Psoas muscle (tissue), 8 donors: Measurements from ENCODE around the gene ATIC. TPM values are rescaled to one million over a fixed set of nuclear protein-coding genes. Genes with fewer than 3 reads are reported as not detected.

ENCODE experiments used
- ATAC-seq, 4 donors: fragments of 200-7000 bp; cut with Tn5 transposase; one replicate each; pipeline ENCODE4 v1.9.1; 2020; ENCODE audit warnings: moderate library complexity in 3 of 4, mild to moderate bottlenecking in 2 of 4
- DNase-seq, 2 donors: peaks; one replicate each; pipeline ENCODE4 v3.0.0-alpha.2; 2020
- H3K27ac ChIP-seq: fragments of 200-600 bp; one replicate; pipeline ENCODE4 v1.8.0; 2022
- H3K27me3 ChIP-seq, 3 donors: fragments of 200-600 bp in 1 of 3; one replicate each; pipeline versions ENCODE4 v1.6.1 to v1.8.0; 2013 to 2022; ENCODE audit warnings: low read length in 2 of 3, mild to moderate bottlenecking in 2 of 3, moderate library complexity in 1 of 3; ENCODE audit not compliant: insufficient read depth in 3 of 3
- H3K36me3 ChIP-seq, 2 donors: fragments of 200-600 bp in 1 of 2; one replicate each; pipeline versions ENCODE4 v1.6.1 to v1.8.0; 2013 to 2022; ENCODE audit warnings: low read depth in 1 of 2, mild to moderate bottlenecking in 1 of 2, moderate library complexity in 1 of 2; ENCODE audit not compliant: insufficient read depth in 1 of 2
- H3K4me1 ChIP-seq: fragments of 200-600 bp; one replicate; pipeline ENCODE4 v1.8.0; 2022
- H3K4me3 ChIP-seq: fragments of 200-600 bp; one replicate; pipeline ENCODE4 v1.8.0; 2022; ENCODE audit warnings: mild to moderate bottlenecking
- H3K9me3 ChIP-seq: fragments of 200-600 bp; one replicate; pipeline ENCODE4 v1.8.0; 2022
- CTCF ChIP-seq: fragments of 200-600 bp; IDR thresholded peaks from one replicate; pipeline ENCODE4 v1.8.0; 2022; ENCODE audit warnings: antibody characterized with exemption
- WGBS, 3 donors: extraction: QIAGEN DNeasy Blood & Tissue Kit; methylation state at CpG; one replicate each; pipeline versions ENCODE4 v1.1.6 to v1.1.7; 2013; 5-methylcytosine and 5-hydroxymethylcytosine counted together
- intact Hi-C, 2 donors: fragments of 100-400 bp; cut with DNase I; formaldehyde crosslinking; loops; one replicate each; pipeline versions ENCODE4 v1.11.0 to v1.14.2; 2022
- polyA plus RNA-seq, 3 donors: library from polyadenylated mRNA; stranded (reverse); fragments of 200-250 nt; gene quantifications; one replicate each; pipeline ENCODE4 v1.2.3, GENCODE V29; 2013
- total RNA-seq, 4 donors: library from RNA; stranded (reverse); fragmentation: NEBNext Ultra II Directional in 2 of 4; extraction: Animal tissue kit (Norgen Biotek cat#: 25700) in 2 of 4; gene quantifications; one replicate each; pipeline versions ENCODE4 v1.2.1 to v1.2.4, GENCODE V29; 2021 to 2023
- donor health status: healthy with polysubstance abuse.
- donor health status: DM: no; HTN: no; CAD: no; lungs with moderate emphysema.
- donor health status: Bipolar disorder and iron deficiency.
- donor health status: healthy.
- donor health status: DM: yes; HTN: yes; CAD: no.
- donor health status: DM: no; HTN: no; CAD: no.
- donor health status: DM: no; HTN: no; CAD: no.
- donor health status: DM: yes; HTN: yes; CAD: no.

Gene ATIC
- total and polyA plus RNA-seq, 7 donors: 50.9 to 147 (median 83.8) TPM

- no peak for ATAC-seq
Measured at GRCh38 chr2:215275824-215276223, 36.0 kb upstream of the ATIC start.

DNA sequence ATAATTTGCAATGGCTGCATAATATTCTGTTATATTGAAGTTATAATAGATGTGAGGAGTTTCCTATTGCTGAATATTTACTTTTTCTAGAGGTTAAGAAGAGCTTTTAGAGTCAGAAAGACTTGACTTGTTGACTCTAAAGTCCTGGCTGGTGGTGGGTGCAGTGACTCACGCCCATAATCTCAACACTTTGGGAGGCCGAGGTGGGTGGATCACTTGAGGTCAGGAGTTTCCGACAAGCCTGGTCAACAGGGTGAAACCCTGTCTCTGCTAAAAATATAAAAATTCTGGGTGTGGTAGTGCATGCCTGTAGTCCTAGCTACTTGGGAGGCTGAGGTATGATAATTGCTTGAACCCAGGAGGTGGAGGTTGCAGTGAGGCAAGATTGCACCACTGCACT is 33.9 kb upstream of the ATIC start:
- intact Hi-C loops: no loop called here
- Histone ChIP-seq H3K4me3 (no peak overlapping the region), H3K27me3 (no peaks in the 10 kb centered on the region), H3K36me3 (no peaks in the 10 kb centered on the region), H3K27ac (no peak overlapping the region), H3K9me3 (no peaks in the 10 kb centered on the region), H3K4me1 (no peaks in the 10 kb centered on the region)
- no peak for ATAC-seq
- no peak for TF ChIP-seq CTCF
- WGBS, 3 donors: 70 to 91% (median 72%) methylated on average over 3 of the region's 3 CpGs
- no peak for DNase-seq

More at GRCh38 chr2:215275824-215276223, 36.0 kb upstream of the ATIC start:
- TF ChIP-seq CTCF: no peak
- Histone ChIP-seq H3K27ac (no peak overlapping the region), H3K9me3 (no peaks in the 10 kb centered on the region), H3K4me1 (no peaks in the 10 kb centered on the region), H3K27me3 (no peaks in the 10 kb centered on the region), H3K4me3 (no peak overlapping the region), H3K36me3 (no peaks in the 10 kb centered on the region)
- WGBS, 3 donors: 70 to 78% (median 74%) methylated on average over 4 of the region's 4 CpGs
- intact Hi-C loops: no loop called here
- DNase-seq: no peak

- intact Hi-C loops: no loop called here
Measured at GRCh38 chr2:215280326-215280725, 31.5 kb upstream of the ATIC start.

GRCh38 chr2:215283221-215283620 is 28.6 kb upstream of the ATIC start:
- no peaks in the 10 kb centered on the region for H3K4me1 ChIP-seq
- DNase-seq (no peak), ATAC-seq (no peak)
- H3K9me3 ChIP-seq: no peaks in the 10 kb centered on the region
- no peak overlapping the region for H3K27ac ChIP-seq
- H3K27me3 ChIP-seq: no peaks in the 10 kb centered on the region
- no peak overlapping the region for H3K4me3 ChIP-seq
- no peak for TF ChIP-seq CTCF
- WGBS, 3 donors: 77 to 94% (median 86%) methylated on average over 1 of the region's 1 CpG
- no peaks in the 10 kb centered on the region for H3K36me3 ChIP-seq
- intact Hi-C loops: no loop called here

More at GRCh38 chr2:215280326-215280725, 31.5 kb upstream of the ATIC start:
- ATAC-seq (no peak), DNase-seq (no peak)
- Histone ChIP-seq H3K27ac (no peak overlapping the region), H3K4me1 (no peaks in the 10 kb centered on the region), H3K9me3 (no peaks in the 10 kb centered on the region), H3K4me3 (no peak overlapping the region), H3K27me3 (no peaks in the 10 kb centered on the region), H3K36me3 (no peaks in the 10 kb centered on the region)
- no peak for TF ChIP-seq CTCF

GRCh38 chr2:215286309-215286708 is 25.6 kb upstream of the ATIC start:
- H3K27me3 ChIP-seq: no peaks in the 10 kb centered on the region
- H3K4me3 ChIP-seq: no peak overlapping the region
- DNase-seq (no peak), ATAC-seq (no peak)
- intact Hi-C loops: no loop called here
- no peak overlapping the region for H3K27ac ChIP-seq
- 66 to 79% (median 72%) methylated on average over 2 of the region's 2 CpGs for WGBS, 3 donors
- H3K4me1 ChIP-seq: no peaks in the 10 kb centered on the region
- no peak for TF ChIP-seq CTCF
- H3K36me3 ChIP-seq: no peaks in the 10 kb centered on the region
- H3K9me3 ChIP-seq: no peaks in the 10 kb centered on the region
